IPS DF 6.9 (cell line): ENCODE data around the gene CD86.
"Not testable (repeated sequence)": the region's sequence is repeated elsewhere in the genome, so short reads cannot be mapped to it uniquely, and the experiment has no call there.

Experiments used
- DNase-seq: peaks from one replicate; pipeline ENCODE4 v3.0.0-alpha.2; 2013; ENCODE audit warnings: low read depth, low spot score
- H3K27ac ChIP-seq: one replicate; pipeline ENCODE4 v1.5.1; 2013; ENCODE audit warnings: low read length, control low read depth
- H3K27me3 ChIP-seq: 2 replicates; pipeline ENCODE4 v1.6.1; 2013; ENCODE audit warnings: mild to moderate bottlenecking, low read length; ENCODE audit not compliant: control insufficient read depth, insufficient read depth
- H3K36me3 ChIP-seq: 2 replicates; pipeline ENCODE4 v1.6.1; 2013; ENCODE audit warnings: low read length; ENCODE audit not compliant: control insufficient read depth, insufficient read depth
- H3K4me1 ChIP-seq: 2 replicates; pipeline ENCODE4 v1.6.1; 2013; ENCODE audit warnings: low read length; ENCODE audit not compliant: control insufficient read depth, insufficient read depth
- H3K4me3 ChIP-seq: 2 replicates; pipeline ENCODE4 v1.5.1; 2013; ENCODE audit warnings: mild to moderate bottlenecking, low read length
- H3K9me3 ChIP-seq: 2 replicates; pipeline ENCODE4 v1.6.1; 2013; ENCODE audit warnings: low read length, inconsistent platforms; ENCODE audit not compliant: control insufficient read depth, insufficient read depth
- WGBS: extraction: QIAGEN DNeasy Blood & Tissue Kit; methylation state at CpG from one replicate; pipeline ENCODE4 v1.1.7; 2013; ENCODE audit warnings: mixed read lengths, missing lambda C conversion rate; ENCODE audit not compliant: insufficient read length, insufficient coverage; 5-methylcytosine and 5-hydroxymethylcytosine counted together

Gene CD86

GRCh38 chr3:122023335-122023910, 31.7 kb upstream of the CD86 start:
- no peak overlapping the region for H3K4me3 ChIP-seq
- H3K36me3 ChIP-seq = no peaks in the 10 kb centered on the region
- no CpG with 5 or more reads among the region's 8 CpGs for WGBS
- no peaks in the 10 kb centered on the region; the same call in 1 of the 2 replicates for H3K4me1 ChIP-seq
- no peak for DNase-seq
- H3K27me3 ChIP-seq = no peaks in the 10 kb centered on the region
- H3K9me3 ChIP-seq = no peaks in the 10 kb centered on the region
- H3K27ac ChIP-seq = no peak overlapping the region

GRCh38 chr3:122024800-122025199, 30.4 kb upstream of the CD86 start:
- Histone ChIP-seq H3K9me3 (no peaks in the 10 kb centered on the region), H3K36me3 (no peaks in the 10 kb centered on the region), H3K27me3 (no peaks in the 10 kb centered on the region), H3K27ac (no peak overlapping the region), H3K4me1 (no peaks in the 10 kb centered on the region; the same call in 1 of the 2 replicates), H3K4me3 (no peak overlapping the region)
- WGBS = no CpG with 5 or more reads among the region's 2 CpGs
- DNase-seq = no peak

- no peak overlapping the region for H3K4me3 ChIP-seq
- DNase-seq = no peak
These were observed 29.9 kb upstream of the CD86 start for GRCh38 chr3:122025296-122025695.

GRCh38 chr3:122030381-122031122, 24.6 kb upstream of the CD86 start:
- no peaks in the 10 kb centered on the region for H3K36me3 ChIP-seq
- no peak overlapping the region for H3K27ac ChIP-seq
- no peak for DNase-seq
- H3K4me1 ChIP-seq = 0 out of 2 replicates have a peak, but pooled peaks cover 2% of the 10 kb centered on the region
- no peak overlapping the region for H3K4me3 ChIP-seq
- no peaks in the 10 kb centered on the region for H3K27me3 ChIP-seq
- WGBS = no CpG with 5 or more reads among the region's 3 CpGs
- no peaks in the 10 kb centered on the region for H3K9me3 ChIP-seq

More at GRCh38 chr3:122025296-122025695, 29.9 kb upstream of the CD86 start:
- Histone ChIP-seq H3K36me3 (no peaks in the 10 kb centered on the region), H3K27me3 (no peaks in the 10 kb centered on the region), H3K4me1 (peaks cover 1% of the 10 kb centered on the region; the same call in 1 of the 2 replicates), H3K9me3 (no peaks in the 10 kb centered on the region), H3K27ac (no peak overlapping the region)

GRCh38 chr3:122031123-122031468, 24.1 kb upstream of the CD86 start:
- H3K4me3 ChIP-seq = no peak overlapping the region
- H3K27ac ChIP-seq = no peak overlapping the region
- DNase-seq = no peak
- H3K9me3 ChIP-seq = no peaks in the 10 kb centered on the region
- H3K36me3 ChIP-seq = no peaks in the 10 kb centered on the region
- H3K4me1 ChIP-seq = 0 out of 2 replicates have a peak, but pooled peaks cover 2% of the 10 kb centered on the region
- no peaks in the 10 kb centered on the region for H3K27me3 ChIP-seq
- no CpG with 5 or more reads among the region's 1 CpG for WGBS

GRCh38 chr3:122032531-122032930, 22.6 kb upstream of the CD86 start:
- no CpG with 5 or more reads among the region's 1 CpG for WGBS

GRCh38 chr3:122033023-122033422, 22.1 kb upstream of the CD86 start:
- no peak for DNase-seq
- no peak overlapping the region for H3K27ac ChIP-seq
- no CpG with 5 or more reads among the region's 1 CpG for WGBS
- 0 out of 2 replicates have a peak, but pooled peaks cover 2% of the 10 kb centered on the region for H3K4me1 ChIP-seq
- H3K36me3 ChIP-seq = no peaks in the 10 kb centered on the region
- no peaks in the 10 kb centered on the region for H3K27me3 ChIP-seq
- H3K4me3 ChIP-seq = no peak overlapping the region
- H3K9me3 ChIP-seq = peaks cover 3% of the 10 kb centered on the region; the same call in 1 of the 2 replicates

More at GRCh38 chr3:122032531-122032930, 22.6 kb upstream of the CD86 start:
- DNase-seq = no peak
- Histone ChIP-seq H3K9me3 (peaks cover 3% of the 10 kb centered on the region; the same call in 1 of the 2 replicates), H3K36me3 (no peaks in the 10 kb centered on the region), H3K27ac (no peak overlapping the region), H3K27me3 (no peaks in the 10 kb centered on the region), H3K4me1 (0 out of 2 replicates have a peak, but pooled peaks cover 2% of the 10 kb centered on the region), H3K4me3 (no peak overlapping the region)

GRCh38 chr3:122047296-122047695, 7.9 kb upstream of the CD86 start:
- not testable (repeated sequence) for H3K4me3 ChIP-seq, H3K4me1 ChIP-seq, H3K9me3 ChIP-seq, H3K27ac ChIP-seq, H3K27me3 ChIP-seq, H3K36me3 ChIP-seq, DNase-seq
- no CpG with 5 or more reads among the region's 16 CpGs for WGBS

- H3K4me3 ChIP-seq, DNase-seq, H3K27ac ChIP-seq, H3K36me3 ChIP-seq, H3K4me1 ChIP-seq, H3K9me3 ChIP-seq, H3K27me3 ChIP-seq: not testable (repeated sequence)
- WGBS = no CpG with 5 or more reads among the region's 11 CpGs
These were observed 7.4 kb upstream of the CD86 start for GRCh38 chr3:122047773-122048172.

- Histone ChIP-seq H3K27me3 (no peaks in the 10 kb centered on the region), H3K4me1 (0 out of 2 replicates have a peak, but pooled peaks cover 1% of the 10 kb centered on the region), H3K36me3 (no peaks in the 10 kb centered on the region), H3K9me3 (no peaks in the 10 kb centered on the region), H3K27ac (no peak overlapping the region), H3K4me3 (no peak overlapping the region)
- DNase-seq = no peak
- no CpG with 5 or more reads among the region's 3 CpGs for WGBS
These were observed 2.2 kb upstream of the CD86 start for GRCh38 chr3:122052968-122053367.
